ENCODE measurements around the gene BMPR1B. TPM values are rescaled to one million over a fixed set of nuclear protein-coding genes. Genes with fewer than 3 reads are reported as not detected.

The BMPR1B gene
- total RNA-seq, 2 donors from 2014 or later = 12.9 to 19.5 TPM

DNA sequence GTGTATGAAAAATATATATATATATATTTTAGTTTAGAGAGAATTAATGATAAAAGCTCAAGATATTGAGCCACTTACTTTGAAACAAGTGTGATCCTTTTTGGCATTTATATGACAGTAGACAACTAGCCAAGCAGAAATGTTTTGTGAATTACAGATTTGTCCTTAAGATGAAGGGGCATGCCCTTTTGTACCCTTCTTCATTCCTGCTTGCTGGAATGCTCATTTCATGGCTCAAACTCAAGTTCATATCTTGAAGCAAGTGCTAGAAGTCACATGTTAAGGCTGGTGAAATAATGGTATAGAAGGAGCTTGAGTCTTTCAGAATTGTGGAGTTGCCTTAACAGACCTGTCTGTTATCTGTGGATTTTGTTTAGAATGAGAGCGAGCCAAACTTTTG lies 203.0 kb downstream of the BMPR1B start:
- Histone ChIP-seq H3K4me3 (no peak overlapping the region), H3K9me3 (no peaks in the 10 kb centered on the region), H3K36me3 (no peaks in the 10 kb centered on the region), H3K27me3 (replicated peaks; ENCODE audit: insufficient read depth) (no peaks in the 10 kb centered on the region), H3K27ac (peak overlapping the region in 1 of 2 donors; percentile 50), H3K4me1 (ENCODE audit: control insufficient read depth in 1 of 2, low read depth in 2 of 2) (peaks cover 8 to 9% of the 10 kb centered on the region in 2 donors)
- TF ChIP-seq, protein P1, sequence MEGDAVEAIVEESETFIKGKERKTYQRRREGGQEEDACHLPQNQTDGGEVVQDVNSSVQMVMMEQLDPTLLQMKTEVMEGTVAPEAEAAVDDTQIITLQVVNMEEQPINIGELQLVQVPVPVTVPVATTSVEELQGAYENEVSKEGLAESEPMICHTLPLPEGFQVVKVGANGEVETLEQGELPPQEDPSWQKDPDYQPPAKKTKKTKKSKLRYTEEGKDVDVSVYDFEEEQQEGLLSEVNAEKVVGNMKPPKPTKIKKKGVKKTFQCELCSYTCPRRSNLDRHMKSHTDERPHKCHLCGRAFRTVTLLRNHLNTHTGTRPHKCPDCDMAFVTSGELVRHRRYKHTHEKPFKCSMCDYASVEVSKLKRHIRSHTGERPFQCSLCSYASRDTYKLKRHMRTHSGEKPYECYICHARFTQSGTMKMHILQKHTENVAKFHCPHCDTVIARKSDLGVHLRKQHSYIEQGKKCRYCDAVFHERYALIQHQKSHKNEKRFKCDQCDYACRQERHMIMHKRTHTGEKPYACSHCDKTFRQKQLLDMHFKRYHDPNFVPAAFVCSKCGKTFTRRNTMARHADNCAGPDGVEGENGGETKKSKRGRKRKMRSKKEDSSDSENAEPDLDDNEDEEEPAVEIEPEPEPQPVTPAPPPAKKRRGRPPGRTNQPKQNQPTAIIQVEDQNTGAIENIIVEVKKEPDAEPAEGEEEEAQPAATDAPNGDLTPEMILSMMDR (IDR thresholded peaks at IDR 0.05) = no peak
- ATAC-seq (ENCODE audit: insufficient number of reproducible peaks, low FRiP score, low read depth) (no peak), DNase-seq (ENCODE audit: low spot score) (no peak)

DNA sequence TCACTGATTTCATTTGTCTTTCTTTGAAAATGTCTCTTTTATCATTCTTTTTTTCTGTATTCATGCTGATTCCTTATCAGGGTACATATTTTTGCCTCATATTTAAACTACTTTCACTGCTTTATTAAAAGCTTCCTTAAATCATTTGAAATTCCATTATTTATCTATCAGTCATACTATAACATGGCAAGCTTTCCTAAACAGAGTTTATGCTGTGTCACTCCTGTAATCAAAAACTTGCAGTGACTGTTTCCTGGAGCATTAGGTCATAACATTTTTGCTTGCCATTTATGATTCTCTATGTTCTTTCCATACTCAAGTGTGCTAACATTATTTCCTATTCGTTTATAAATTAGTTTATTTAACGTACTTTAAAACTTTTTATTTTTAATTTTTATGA lies 203.7 kb downstream of the BMPR1B start:
- DNase-seq (ENCODE audit: low spot score) (no peak), ATAC-seq (ENCODE audit: insufficient number of reproducible peaks, low FRiP score, low read depth) (no peak)
- Histone ChIP-seq H3K9me3 (no peaks in the 10 kb centered on the region), H3K36me3 (no peaks in the 10 kb centered on the region), H3K4me3 (no peak overlapping the region), H3K27me3 (replicated peaks; ENCODE audit: insufficient read depth) (no peaks in the 10 kb centered on the region), H3K27ac (peak overlapping the region in 1 of 2 donors; percentile 50), H3K4me1 (ENCODE audit: control insufficient read depth in 1 of 2, low read depth in 2 of 2) (peaks cover 9 to 10% of the 10 kb centered on the region in 2 donors)
- TF ChIP-seq, protein P1 (IDR thresholded peaks at IDR 0.05) = no peak

DNA sequence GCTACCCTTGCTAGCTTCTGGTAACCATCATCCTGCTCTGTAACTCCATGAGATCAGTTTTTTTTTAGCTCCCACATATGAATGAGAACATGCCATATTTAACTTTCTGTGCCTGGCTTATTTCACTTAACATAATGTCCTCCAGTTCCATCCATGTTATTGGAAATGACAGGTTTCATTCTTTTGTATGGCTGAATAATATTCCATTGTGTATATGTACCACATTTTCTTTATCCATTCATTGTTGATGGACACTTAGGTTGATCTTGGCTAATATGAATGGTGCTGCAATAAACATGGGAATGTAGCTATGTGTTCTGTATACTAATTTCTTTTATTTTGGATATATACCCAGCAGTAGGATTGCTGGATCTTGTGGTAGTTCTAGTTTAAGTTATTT lies 204.7 kb downstream of the BMPR1B start:
- H3K27ac ChIP-seq = no peak overlapping the region
- H3K27me3 ChIP-seq (replicated peaks; ENCODE audit: insufficient read depth) = no peaks in the 10 kb centered on the region
- H3K4me1 ChIP-seq (ENCODE audit: control insufficient read depth in 1 of 2, low read depth in 2 of 2) = peaks cover 9 to 15% of the 10 kb centered on the region in 2 donors
- ATAC-seq (ENCODE audit: insufficient number of reproducible peaks, low FRiP score, low read depth) = no peak
- no peaks in the 10 kb centered on the region for H3K9me3 ChIP-seq
- no peaks in the 10 kb centered on the region for H3K36me3 ChIP-seq
- TF ChIP-seq, protein P1 (IDR thresholded peaks at IDR 0.05) = no peak
- no peak overlapping the region for H3K4me3 ChIP-seq
- no peak for DNase-seq (ENCODE audit: low spot score)

DNA sequence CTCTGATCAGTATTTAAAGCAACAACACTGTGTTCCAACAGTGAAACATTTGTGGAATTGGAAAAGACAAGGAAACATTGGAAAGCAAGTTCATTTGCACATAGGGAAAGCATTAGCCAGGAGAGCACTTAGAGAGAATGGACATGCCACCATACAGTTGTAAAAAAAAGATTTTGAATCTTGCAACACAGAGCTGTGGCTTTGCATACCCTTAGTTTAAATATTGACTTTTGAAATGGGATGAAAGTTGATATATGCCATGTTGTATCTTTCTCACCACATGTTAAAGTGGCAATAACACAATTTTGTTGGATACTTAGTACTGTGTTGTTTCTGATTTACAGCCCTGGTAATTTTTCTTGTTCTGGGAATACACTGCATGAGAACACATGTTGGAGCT lies 208.1 kb downstream of the BMPR1B start:
- ATAC-seq (ENCODE audit: insufficient number of reproducible peaks, low FRiP score, low read depth) (no peak), DNase-seq (ENCODE audit: low spot score) (no peak)
- Histone ChIP-seq H3K27ac (no peak overlapping the region), H3K27me3 (replicated peaks; ENCODE audit: insufficient read depth) (no peaks in the 10 kb centered on the region), H3K4me3 (no peak overlapping the region), H3K4me1 (ENCODE audit: control insufficient read depth in 1 of 2, low read depth in 2 of 2) (peaks cover 6 to 14% of the 10 kb centered on the region in 2 donors), H3K36me3 (no peaks in the 10 kb centered on the region), H3K9me3 (no peaks in the 10 kb centered on the region)
- TF ChIP-seq, protein P1 (IDR thresholded peaks at IDR 0.05) = no peak

DNA sequence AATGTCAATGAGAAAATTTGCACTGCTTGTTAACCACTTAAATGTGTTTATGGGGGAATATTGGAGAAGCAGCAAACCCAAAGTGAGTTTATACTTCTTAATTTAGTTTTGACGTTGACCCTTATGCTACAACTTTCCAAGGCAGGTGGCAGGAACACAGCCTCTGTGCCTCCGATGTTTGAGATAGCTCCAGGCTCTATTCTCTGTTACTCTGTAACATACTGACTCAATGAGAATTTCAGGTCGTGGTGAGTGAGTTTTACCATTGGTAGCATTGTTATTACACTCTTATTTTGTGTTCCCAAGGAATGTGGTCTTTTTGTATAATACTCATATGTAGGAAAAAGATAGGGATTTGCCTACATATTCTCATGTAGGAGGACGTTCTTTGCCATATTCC lies 210.7 kb downstream of the BMPR1B start:
- peaks cover 0 to 8% of the 10 kb centered on the region in 2 donors for H3K4me1 ChIP-seq (ENCODE audit: control insufficient read depth in 1 of 2, low read depth in 2 of 2)
- TF ChIP-seq, protein P1 (IDR thresholded peaks at IDR 0.05) = no peak
- H3K27me3 ChIP-seq (replicated peaks; ENCODE audit: insufficient read depth) = no peaks in the 10 kb centered on the region
- no peaks in the 10 kb centered on the region for H3K36me3 ChIP-seq
- H3K27ac ChIP-seq = no peak overlapping the region
- DNase-seq (ENCODE audit: low spot score) = no peak
- no peaks in the 10 kb centered on the region for H3K9me3 ChIP-seq
- ATAC-seq (ENCODE audit: insufficient number of reproducible peaks, low FRiP score, low read depth) = no peak
- no peak overlapping the region for H3K4me3 ChIP-seq
